HCT116 (cell line): ENCODE results near the gene LRG1. TPM values are rescaled to one million over a fixed set of nuclear protein-coding genes. Genes with fewer than 3 reads are reported as not detected.
A peak's percentile ranks its signal among the peaks of the same experiment; 100 is the strongest.

Source experiments
- ATAC-seq: fragments of 200-7000 bp; cut with Tn5 transposase; 2 replicates; pipeline ENCODE4 v1.9.1; 2020; ENCODE audit warnings: mild to moderate bottlenecking, moderate library complexity
- BruUV-seq: library from RNA; stranded (reverse); fragments of 400-500 nt; replicated peaks from 2 replicates; lab custom pipeline; 2021; lab: Mats Ljungman, UMichigan
- CTCF ChIA-PET: fragments of 300-600 bp; sonication (Branson Sonifier 250); formaldehyde crosslinking; loops from one replicate; lab custom pipeline; 2021; ENCODE audit warnings: antibody characterized with exemption; lab: Charles Lee
- POLR2A ChIA-PET: fragments of 300-600, 350-600 bp; sonication (Branson Sonifier 250); formaldehyde crosslinking; loops from one replicate; lab custom pipeline; 2021; ENCODE audit warnings: antibody characterized with exemption; lab: Charles Lee
- RAD21 ChIA-PET, 2 experiments: fragments of 300-600 bp; sonication (Branson Sonifier 250); formaldehyde crosslinking; loops; one replicate each; lab custom pipeline; 2023; ENCODE audit warnings: low total read pairs in 2 of 2; ENCODE audit not compliant: uncharacterized antibody in 2 of 2, unreplicated experiment in 2 of 2, low non-redundant PET in 1 of 2; lab: Charles Lee
- DNase-seq: peaks from one replicate; pipeline ENCODE4 v3.0.0-alpha.2; 2010; ENCODE audit warnings: low read depth, low spot score
- H2AFZ ChIP-seq: fragments of 200-600 bp; shearing (Covaris generic), sonication (generic); 2 replicates; pipeline ENCODE4 v1.6.1; 2017; ENCODE audit warnings: low read depth, mixed run types, mixed read lengths, antibody characterized with exemption, low read length; ENCODE audit not compliant: poor library complexity, severe bottlenecking
- H3K27ac ChIP-seq: 2 replicates; pipeline ENCODE4 v1.5.1; 2012; ENCODE audit warnings: low read depth, low read length
- H3K27me3 ChIP-seq: fragments of 200-600 bp; sonication (generic); 2 replicates; pipeline ENCODE4 v1.6.1; 2016; ENCODE audit warnings: mixed run types, low read length, mixed read lengths; ENCODE audit not compliant: insufficient read depth
- H3K36me3 ChIP-seq, 2 experiments: fragments of 200-500 bp in 1 of 2; fragments of 200-600 bp in 1 of 2; sonication (Bioruptor generic) in 1 of 2; sonication (generic) in 1 of 2; 2 replicates each; pipeline versions ENCODE4 v1.5.1 to v1.6.1; 2014 to 2016; ENCODE audit warnings: low read length in 2 of 2, inconsistent platforms in 1 of 2, mixed read lengths in 1 of 2, mixed run types in 1 of 2; ENCODE audit not compliant: insufficient read depth in 2 of 2, control insufficient read depth in 1 of 2
- H3K4me1 ChIP-seq, 2 experiments: fragments of 200-600 bp in 1 of 2; sonication (generic) in 1 of 2; 2 replicates each; pipeline versions ENCODE4 v1.5.1 to v1.6.1; 2012 to 2017; ENCODE audit warnings: low read length in 2 of 2, inconsistent platforms in 1 of 2, mild to moderate bottlenecking in 1 of 2, mixed read lengths in 1 of 2, mixed run types in 1 of 2, moderate library complexity in 1 of 2; ENCODE audit not compliant: insufficient read depth in 2 of 2, control insufficient read depth in 1 of 2
- H3K4me2 ChIP-seq: fragments of 200-600 bp; sonication (generic); 2 replicates; pipeline ENCODE4 v1.6.1; 2017; ENCODE audit warnings: mixed run types, low read length, mixed read lengths
- H3K4me3 ChIP-seq, 2 experiments: fragments of 200-600 bp in 1 of 2; sonication (generic) in 1 of 2; replicated peaks in 1 of 2; 2 replicates each; pipeline ENCODE4 v1.5.1; 2011 to 2016; ENCODE audit warnings: low read length in 2 of 2, control low read depth in 1 of 2, low read depth in 1 of 2, mild to moderate bottlenecking in 1 of 2, mixed read lengths in 1 of 2, mixed run types in 1 of 2
- H3K79me2 ChIP-seq: fragments of 200-600 bp; sonication (generic); 2 replicates; pipeline ENCODE4 v1.6.1; 2017; ENCODE audit warnings: mild to moderate bottlenecking, mixed run types, low read length, moderate library complexity, mixed read lengths; ENCODE audit not compliant: insufficient read depth
- H3K9ac ChIP-seq: fragments of 200-600 bp; sonication (generic); 2 replicates; pipeline ENCODE4 v1.6.1; 2016; ENCODE audit warnings: low read length, mixed read lengths
- H3K9me2 ChIP-seq: fragments of 200-600 bp; sonication (generic), shearing (Covaris generic); 2 replicates; pipeline ENCODE4 v1.6.1; 2017; ENCODE audit warnings: mixed run types, mild to moderate bottlenecking, moderate library complexity; ENCODE audit not compliant: insufficient read depth
- H3K9me3 ChIP-seq, 2 experiments: fragments of 200-500 bp in 1 of 2; fragments of 200-600 bp in 1 of 2; sonication (Bioruptor generic) in 1 of 2; sonication (generic) in 1 of 2; 2 replicates each; pipeline ENCODE4 v1.6.1; 2014 to 2017; ENCODE audit warnings: low read length in 2 of 2, mixed read lengths in 2 of 2, inconsistent platforms in 1 of 2, low read depth in 1 of 2, mild to moderate bottlenecking in 1 of 2, mixed run types in 1 of 2, moderate library complexity in 1 of 2; ENCODE audit not compliant: control insufficient read depth in 1 of 2, insufficient read depth in 1 of 2
- H4K20me1 ChIP-seq: fragments of 200-600 bp; sonication (generic), shearing (Covaris generic); 2 replicates; pipeline ENCODE4 v1.6.1; 2017; ENCODE audit warnings: mixed run types, mild to moderate bottlenecking, moderate library complexity; ENCODE audit not compliant: insufficient read depth
- FOSL1 ChIP-seq: IDR thresholded peaks from 2 replicates; pipeline ENCODE4 v1.6.1; 2012; ENCODE audit warnings: low read depth
- JUND ChIP-seq: IDR thresholded peaks from 2 replicates; pipeline ENCODE4 v1.6.1; 2012
- POLR2AphosphoS5 ChIP-seq: IDR thresholded peaks from 2 replicates; pipeline ENCODE4 v1.6.1; 2011; ENCODE audit warnings: mild to moderate bottlenecking, low read depth, low read length, moderate library complexity
- SIN3A ChIP-seq: IDR thresholded peaks from 2 replicates; pipeline ENCODE4 v1.6.1; 2012; ENCODE audit warnings: low read depth
- SP1 ChIP-seq: IDR thresholded peaks from 2 replicates; pipeline ENCODE4 v1.6.1; 2012; ENCODE audit warnings: low read depth
- ZFX ChIP-seq: fragments of 450-650 bp; IDR thresholded peaks from 2 replicates; pipeline ENCODE4 v1.6.1; 2017
- ZNF274 ChIP-seq: fragments of 200-500 bp; sonication (Bioruptor generic); IDR thresholded peaks from 2 replicates; pipeline ENCODE4 v1.6.1; 2014; ENCODE audit warnings: mild to moderate bottlenecking, low read depth, low read length, inconsistent platforms
- intact Hi-C: fragments of 100-400 bp; cut with micrococcal nuclease; formaldehyde crosslinking; loops from 2 replicates; pipeline ENCODE4 v1.10.0; 2022
- total RNA-seq: library from RNA; stranded (reverse); gene quantifications from one replicate; pipeline ENCODE4 v1.2.1, GENCODE V29; 2021; ENCODE audit not compliant: unreplicated experiment
- TF ChIP-seq, protein P1 (sequence below), 3 experiments: fragments of 200-600 bp in 1 of 3; sonication (generic) in 1 of 3; IDR thresholded peaks in 2 of 3; conservative IDR thresholded peaks in 1 of 3; 2 replicates each; pipeline ENCODE4 v1.5.1; 2012 to 2017; ENCODE audit warnings: low read depth in 2 of 3, low read length in 2 of 3, antibody characterized with exemption in 1 of 3, borderline replicate concordance in 1 of 3, control low read depth in 1 of 3, mild to moderate bottlenecking in 1 of 3, mixed read lengths in 1 of 3, mixed run types in 1 of 3, moderate library complexity in 1 of 3; ENCODE audit not compliant: insufficient read depth in 1 of 3
- TF ChIP-seq, protein P2 (sequence below): IDR thresholded peaks from 2 replicates; pipeline ENCODE4 v1.6.1; 2012; ENCODE audit warnings: low read depth
- TF ChIP-seq, protein P3 (sequence below): IDR thresholded peaks from 2 replicates; pipeline ENCODE4 v1.6.1; 2012
- TF ChIP-seq, protein P4 (sequence below): IDR thresholded peaks from 2 replicates; pipeline ENCODE4 v1.6.1; 2012

Gene LRG1
- total RNA-seq, 1 experiment from 2014 or later: 1.3 TPM

DNA sequence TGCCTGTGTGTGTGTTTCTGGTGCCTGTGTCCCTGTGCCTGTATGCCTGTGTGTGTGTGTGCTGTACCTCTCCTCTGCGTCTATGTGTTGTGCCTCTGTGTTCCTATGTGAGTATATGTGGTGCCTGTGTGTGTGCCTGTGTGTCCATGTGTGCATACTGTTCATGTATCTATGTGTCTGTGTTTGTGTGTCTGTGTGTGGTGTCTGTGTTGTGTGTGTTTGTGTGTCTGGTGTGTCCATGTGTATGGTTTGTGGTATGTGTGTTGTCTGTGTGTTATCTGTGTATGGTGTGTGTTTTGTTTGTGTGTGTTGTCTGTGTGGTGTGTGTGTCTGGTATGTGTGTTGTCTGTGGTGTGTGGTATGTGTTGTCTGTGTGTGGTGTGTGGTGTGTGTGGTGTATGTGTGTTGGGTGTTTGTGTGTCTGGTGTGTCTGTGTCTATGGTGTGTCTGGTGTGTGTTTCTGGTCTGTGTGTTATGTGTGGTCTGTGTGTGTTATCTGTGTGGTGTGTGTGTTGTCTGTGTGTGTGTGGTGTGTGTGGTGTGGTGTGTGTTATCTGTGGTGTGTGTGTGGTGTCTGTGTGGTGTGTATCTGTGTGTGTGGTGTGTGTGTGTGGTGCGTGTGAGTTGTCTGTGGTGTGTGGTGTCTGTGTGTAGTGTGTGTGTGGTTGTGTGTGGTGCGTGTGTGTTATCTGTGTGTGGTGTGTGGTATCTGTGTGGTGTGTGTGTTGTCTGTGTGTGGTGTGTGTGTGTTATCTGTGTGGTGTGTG lies 47.3 kb downstream of the LRG1 start:
- CTCF ChIA-PET: no interaction called here
- Histone ChIP-seq H3K27me3 (no peaks in the 10 kb centered on the region), H3K9me3 (peaks cover 0 to 4% of the 10 kb centered on the region in 2 experiments; a peak in 1 of 4 replicates), H3K27ac (peak overlapping the region; percentile 19; the same call in 1 of the 2 replicates), H4K20me1 (no peaks in the 10 kb centered on the region), H3K9ac (no peak overlapping the region), H3K4me3 (no peak overlapping the region), H3K4me1 (peaks cover 0 to 3% of the 10 kb centered on the region in 2 experiments; a peak in 2 of 4 replicates), H3K36me3 (peaks cover 6 to 32% of the 10 kb centered on the region in 2 experiments; a peak in 3 of 4 replicates), H3K79me2 (no peaks in the 10 kb centered on the region), H3K4me2 (no peak overlapping the region), H2AFZ (no peak overlapping the region), H3K9me2 (no peaks in the 10 kb centered on the region)
- intact Hi-C loops: no loop called here
- BruUV-seq: no TSS peak
- no peak for TF ChIP-seq ZFX
- TF ChIP-seq SIN3A: no peak
- POLR2A ChIA-PET: no interaction called here
- ATAC-seq (no peak), DNase-seq (no peak)
- RAD21 ChIA-PET: no interaction called here

DNA sequence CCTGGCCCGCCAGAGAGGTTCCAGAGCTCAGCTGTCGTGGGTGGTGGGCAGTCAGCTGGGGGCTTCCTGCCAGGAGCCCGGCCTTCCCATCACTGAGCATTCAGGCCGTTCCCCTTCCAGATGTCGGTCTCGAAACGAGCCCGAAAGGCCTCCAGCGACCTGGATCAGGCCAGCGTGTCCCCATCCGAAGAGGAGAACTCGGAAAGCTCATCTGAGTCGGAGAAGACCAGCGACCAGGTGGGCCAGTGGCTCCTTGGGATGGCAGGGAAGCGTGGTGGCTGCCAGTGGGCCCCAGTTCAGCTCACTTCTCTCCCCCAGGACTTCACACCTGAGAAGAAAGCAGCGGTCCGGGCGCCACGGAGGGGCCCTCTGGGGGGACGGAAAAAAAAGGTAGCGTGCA lies 48.4 kb downstream of the LRG1 start:
- H3K9ac ChIP-seq: no peak overlapping the region
- H3K9me3 ChIP-seq: peaks cover 0 to 4% of the 10 kb centered on the region in 2 experiments; a peak in 1 of 4 replicates
- no peak for DNase-seq
- no peak overlapping the region for H3K4me3 ChIP-seq
- peaks cover 6 to 29% of the 10 kb centered on the region in 2 experiments; a peak in 3 of 4 replicates for H3K36me3 ChIP-seq
- intact Hi-C loops: no loop called here
- H3K27ac ChIP-seq: no peak overlapping the region
- H2AFZ ChIP-seq: no peak overlapping the region
- H3K4me1 ChIP-seq: peaks cover 0 to 3% of the 10 kb centered on the region in 2 experiments; a peak in 2 of 4 replicates
- ChIA-PET RAD21 (no interaction called here), POLR2A (no interaction called here), CTCF (no interaction called here)
- no TSS peak for BruUV-seq
- no peak overlapping the region for H3K4me2 ChIP-seq
- H3K27me3 ChIP-seq: no peaks in the 10 kb centered on the region
- ATAC-seq: no peak
- H3K79me2 ChIP-seq: no peaks in the 10 kb centered on the region
- H3K9me2 ChIP-seq: no peaks in the 10 kb centered on the region
- no peaks in the 10 kb centered on the region for H4K20me1 ChIP-seq
- TF ChIP-seq SP1 (no peak), JUND (no peak), FOSL1 (no peak), POLR2AphosphoS5 (no peak), ZNF274 (no peak)
- TF ChIP-seq, protein P1, sequence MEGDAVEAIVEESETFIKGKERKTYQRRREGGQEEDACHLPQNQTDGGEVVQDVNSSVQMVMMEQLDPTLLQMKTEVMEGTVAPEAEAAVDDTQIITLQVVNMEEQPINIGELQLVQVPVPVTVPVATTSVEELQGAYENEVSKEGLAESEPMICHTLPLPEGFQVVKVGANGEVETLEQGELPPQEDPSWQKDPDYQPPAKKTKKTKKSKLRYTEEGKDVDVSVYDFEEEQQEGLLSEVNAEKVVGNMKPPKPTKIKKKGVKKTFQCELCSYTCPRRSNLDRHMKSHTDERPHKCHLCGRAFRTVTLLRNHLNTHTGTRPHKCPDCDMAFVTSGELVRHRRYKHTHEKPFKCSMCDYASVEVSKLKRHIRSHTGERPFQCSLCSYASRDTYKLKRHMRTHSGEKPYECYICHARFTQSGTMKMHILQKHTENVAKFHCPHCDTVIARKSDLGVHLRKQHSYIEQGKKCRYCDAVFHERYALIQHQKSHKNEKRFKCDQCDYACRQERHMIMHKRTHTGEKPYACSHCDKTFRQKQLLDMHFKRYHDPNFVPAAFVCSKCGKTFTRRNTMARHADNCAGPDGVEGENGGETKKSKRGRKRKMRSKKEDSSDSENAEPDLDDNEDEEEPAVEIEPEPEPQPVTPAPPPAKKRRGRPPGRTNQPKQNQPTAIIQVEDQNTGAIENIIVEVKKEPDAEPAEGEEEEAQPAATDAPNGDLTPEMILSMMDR (IDR thresholded peaks at IDR 0.05 in 2 of 3, conservative IDR thresholded peaks at IDR 0.05 in 1 of 3; ENCODE audit: borderline replicate concordance in 1 of 3, insufficient read depth in 1 of 3, low read depth in 2 of 3, low read length in 2 of 3): no peak
- TF ChIP-seq, protein P2, sequence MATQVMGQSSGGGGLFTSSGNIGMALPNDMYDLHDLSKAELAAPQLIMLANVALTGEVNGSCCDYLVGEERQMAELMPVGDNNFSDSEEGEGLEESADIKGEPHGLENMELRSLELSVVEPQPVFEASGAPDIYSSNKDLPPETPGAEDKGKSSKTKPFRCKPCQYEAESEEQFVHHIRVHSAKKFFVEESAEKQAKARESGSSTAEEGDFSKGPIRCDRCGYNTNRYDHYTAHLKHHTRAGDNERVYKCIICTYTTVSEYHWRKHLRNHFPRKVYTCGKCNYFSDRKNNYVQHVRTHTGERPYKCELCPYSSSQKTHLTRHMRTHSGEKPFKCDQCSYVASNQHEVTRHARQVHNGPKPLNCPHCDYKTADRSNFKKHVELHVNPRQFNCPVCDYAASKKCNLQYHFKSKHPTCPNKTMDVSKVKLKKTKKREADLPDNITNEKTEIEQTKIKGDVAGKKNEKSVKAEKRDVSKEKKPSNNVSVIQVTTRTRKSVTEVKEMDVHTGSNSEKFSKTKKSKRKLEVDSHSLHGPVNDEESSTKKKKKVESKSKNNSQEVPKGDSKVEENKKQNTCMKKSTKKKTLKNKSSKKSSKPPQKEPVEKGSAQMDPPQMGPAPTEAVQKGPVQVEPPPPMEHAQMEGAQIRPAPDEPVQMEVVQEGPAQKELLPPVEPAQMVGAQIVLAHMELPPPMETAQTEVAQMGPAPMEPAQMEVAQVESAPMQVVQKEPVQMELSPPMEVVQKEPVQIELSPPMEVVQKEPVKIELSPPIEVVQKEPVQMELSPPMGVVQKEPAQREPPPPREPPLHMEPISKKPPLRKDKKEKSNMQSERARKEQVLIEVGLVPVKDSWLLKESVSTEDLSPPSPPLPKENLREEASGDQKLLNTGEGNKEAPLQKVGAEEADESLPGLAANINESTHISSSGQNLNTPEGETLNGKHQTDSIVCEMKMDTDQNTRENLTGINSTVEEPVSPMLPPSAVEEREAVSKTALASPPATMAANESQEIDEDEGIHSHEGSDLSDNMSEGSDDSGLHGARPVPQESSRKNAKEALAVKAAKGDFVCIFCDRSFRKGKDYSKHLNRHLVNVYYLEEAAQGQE: no peak
- TF ChIP-seq, protein P3, sequence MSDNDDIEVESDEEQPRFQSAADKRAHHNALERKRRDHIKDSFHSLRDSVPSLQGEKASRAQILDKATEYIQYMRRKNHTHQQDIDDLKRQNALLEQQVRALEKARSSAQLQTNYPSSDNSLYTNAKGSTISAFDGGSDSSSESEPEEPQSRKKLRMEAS: no peak
- TF ChIP-seq, protein P4, sequence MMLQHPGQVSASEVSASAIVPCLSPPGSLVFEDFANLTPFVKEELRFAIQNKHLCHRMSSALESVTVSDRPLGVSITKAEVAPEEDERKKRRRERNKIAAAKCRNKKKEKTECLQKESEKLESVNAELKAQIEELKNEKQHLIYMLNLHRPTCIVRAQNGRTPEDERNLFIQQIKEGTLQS: no peak
